K562 (cell line): ENCODE results near the gene KRTAP5-6. TPM values are rescaled to one million over a fixed set of nuclear protein-coding genes. Genes with fewer than 3 reads are reported as not detected.

ENCODE experiments used
- ATAC-seq: fragments of 200-7000 bp; cut with Tn5 transposase; 3 replicates; pipeline ENCODE4 v1.9.1; 2020; ENCODE audit warnings: moderate library complexity
- BruUV-seq: library from RNA; stranded (reverse); fragments of 400-500 nt; replicated peaks from 2 replicates; lab custom pipeline; 2021; lab: Mats Ljungman, UMichigan
- CTCF ChIA-PET: fragments of 300-600 bp; formaldehyde crosslinking; extraction: SDS; loops from one replicate; lab custom pipeline; 2021; ENCODE audit warnings: low intra/inter-chr PET ratio; lab: Yijun Ruan, JAX
- POLR2A ChIA-PET: fragments of 300-600, 350-650 bp; sonication (Branson Sonifier 250); formaldehyde crosslinking; extraction: SDS; loops from one replicate; lab custom pipeline; 2021; ENCODE audit warnings: antibody characterized with exemption, inconsistent platforms; lab: Yijun Ruan, JAX
- DNase-seq, 4 experiments: peaks; one replicate each; pipeline versions ENCODE4 v3.0.0 to v3.0.0-alpha.2; 2011 to 2018; ENCODE audit warnings: low spot score in 3 of 4, mixed read lengths in 3 of 4; ENCODE audit errors: extremely low read depth in 1 of 4
- FAIRE-seq: peaks from 2 replicates; lab custom pipeline; 2011; peaks lifted over from hg19 to GRCh38; lab: Jason Lieb, UNC
- H2AFZ ChIP-seq: 2 replicates; pipeline ENCODE4 v1.6.0; 2011; ENCODE audit warnings: low read depth, low read length, control low read depth, inconsistent platforms
- H3K27ac ChIP-seq: fragments of 200-600 bp; 3 replicates; pipeline ENCODE4 v1.8.0; 2011; ENCODE audit warnings: low read depth, mild to moderate bottlenecking, control low read depth, inconsistent platforms, low read length, moderate library complexity, mixed read lengths; ENCODE audit errors: extremely low read depth
- H3K27me3 ChIP-seq, 2 experiments: fragments of 300-600 bp in 1 of 2; 2 replicates in 1 of 2; 3 replicates in 1 of 2; pipeline versions ENCODE4 v1.6.0 to v1.8.0; 2011; ENCODE audit warnings: inconsistent platforms in 2 of 2, low read length in 2 of 2, mild to moderate bottlenecking in 1 of 2, mixed read lengths in 1 of 2, moderate library complexity in 1 of 2; ENCODE audit not compliant: control insufficient read depth in 2 of 2, insufficient read depth in 2 of 2
- H3K36me3 ChIP-seq: fragments of 300-600 bp; 3 replicates; pipeline ENCODE4 v1.8.0; 2011; ENCODE audit warnings: mild to moderate bottlenecking, low read length, inconsistent platforms; ENCODE audit not compliant: control insufficient read depth, insufficient read depth
- H3K4me1 ChIP-seq, 2 experiments: fragments of 200-600 bp in 1 of 2; replicated peaks in 1 of 2; 2 replicates in 1 of 2; 3 replicates in 1 of 2; pipeline versions ENCODE4 v1.5.1 to v1.8.0; 2011; ENCODE audit warnings: inconsistent platforms in 2 of 2, low read length in 2 of 2, mild to moderate bottlenecking in 1 of 2, mixed read lengths in 1 of 2, moderate library complexity in 1 of 2; ENCODE audit not compliant: control insufficient read depth in 2 of 2, insufficient read depth in 2 of 2
- H3K4me2 ChIP-seq: 2 replicates; pipeline ENCODE4 v1.6.1; 2011; ENCODE audit warnings: low read length, control low read depth, inconsistent platforms, mixed read lengths; ENCODE audit not compliant: insufficient read depth
- H3K4me3 ChIP-seq: fragments of 200-600 bp; sonication (generic), shearing (Covaris generic); 2 replicates; pipeline ENCODE4 v1.5.1; 2016; ENCODE audit warnings: control low read depth, inconsistent platforms
- H3K79me2 ChIP-seq: fragments of 200-600 bp; 3 replicates; pipeline ENCODE4 v1.8.0; 2011; ENCODE audit warnings: low read length, inconsistent platforms; ENCODE audit not compliant: control insufficient read depth, insufficient read depth
- H3K9ac ChIP-seq, 2 experiments: 2 replicates each; pipeline versions ENCODE4 v1.6.0 to v1.6.1; 2011; ENCODE audit warnings: low read depth in 2 of 2, low read length in 2 of 2, control low read depth in 1 of 2, inconsistent platforms in 1 of 2, mild to moderate bottlenecking in 1 of 2, mixed read lengths in 1 of 2; ENCODE audit not compliant: insufficient read depth in 1 of 2
- H3K9me1 ChIP-seq: one replicate; pipeline ENCODE4 v1.6.0; 2011; ENCODE audit warnings: inconsistent platforms, mild to moderate bottlenecking, low read length, moderate library complexity; ENCODE audit not compliant: control insufficient read depth, insufficient read depth
- H3K9me3 ChIP-seq: replicated peaks from 2 replicates; pipeline ENCODE4 v1.5.1; 2011; ENCODE audit warnings: low read depth, low read length, inconsistent platforms; ENCODE audit not compliant: control insufficient read depth, insufficient read depth
- H4K20me1 ChIP-seq: replicated peaks from 2 replicates; pipeline ENCODE4 v1.6.1; 2011; ENCODE audit warnings: low read length, inconsistent platforms, mixed read lengths; ENCODE audit not compliant: control insufficient read depth, insufficient read depth
- BMI1 ChIP-seq: fragments of 150-350 bp; IDR thresholded peaks from 2 replicates; pipeline ENCODE4 v1.6.1; 2014; ENCODE audit warnings: low read length
- CHD2 ChIP-seq: IDR thresholded peaks from 2 replicates; pipeline ENCODE4 v1.6.1; 2011; ENCODE audit warnings: low read depth, low read length
- KDM5B ChIP-seq: fragments of 200-600 bp; sonication (generic); IDR thresholded peaks from 2 replicates; pipeline ENCODE4 v1.6.1; 2012; ENCODE audit warnings: low read depth, mild to moderate bottlenecking, moderate library complexity, low read length, control low read depth, inconsistent platforms; ENCODE audit not compliant: insufficient replicate concordance
- MEF2D ChIP-seq: conservative IDR thresholded peaks from 2 replicates; pipeline ENCODE4 v1.6.1; 2016; ENCODE audit warnings: low read depth, missing genetic modification characterization, missing compliant biosample characterization
- PCBP1 ChIP-seq: fragments of 200-400 bp; formaldehyde crosslinking; IDR thresholded peaks from 2 replicates; pipeline ENCODE4 v1.6.1; 2018; ENCODE audit warnings: mild to moderate bottlenecking, low read depth, low read length; ENCODE audit not compliant: poor library complexity, severe bottlenecking
- PRPF4 ChIP-seq: fragments of 200-400 bp; formaldehyde crosslinking; IDR thresholded peaks from one replicate; pipeline ENCODE4 v1.6.1; 2017; ENCODE audit warnings: low read length, low read depth, mild to moderate bottlenecking; ENCODE audit not compliant: insufficient read depth, poor library complexity, severe bottlenecking
- SAFB2 ChIP-seq: fragments of 200-400 bp; formaldehyde crosslinking; IDR thresholded peaks from 2 replicates; pipeline ENCODE4 v1.6.1; 2018; ENCODE audit warnings: borderline replicate concordance, low read length, low read depth, moderate library complexity; ENCODE audit not compliant: severe bottlenecking
- SMARCE1 ChIP-seq: fragments of 450-650 bp; IDR thresholded peaks from 2 replicates; pipeline ENCODE4 v1.7.1; 2016; ENCODE audit warnings: mild to moderate bottlenecking
- SPI1 ChIP-seq: IDR thresholded peaks from 2 replicates; pipeline ENCODE4 v1.6.1; 2011; ENCODE audit warnings: low read depth, low read length, control low read depth, borderline replicate concordance
- ZNF354B ChIP-seq: fragments of 250-450 bp; sonication (Bioruptor Pico); IDR thresholded peaks from 2 replicates; pipeline ENCODE4 v1.4.0; 2020
- ZNF696 ChIP-seq: fragments of 250-450 bp; sonication (Bioruptor Pico); conservative IDR thresholded peaks from 2 replicates; pipeline ENCODE4 v1.4.0; 2020; ENCODE audit warnings: mild to moderate bottlenecking, moderate library complexity
- WGBS: fragments of 100-300 bp; shearing (Covaris generic); methylation state at CpG from one replicate; pipeline ENCODE4 v1.1.6; 2016; ENCODE audit warnings: low coverage, mixed read lengths; ENCODE audit not compliant: insufficient coverage; ENCODE audit errors: missing lambda C conversion rate; 5-methylcytosine and 5-hydroxymethylcytosine counted together
- in situ Hi-C: fragments of 300-500 bp; cut with MboI; formaldehyde crosslinking; loops from 4 replicates; pipeline ENCODE4 v1.15.0; 2018; ENCODE audit warnings: inconsistent platforms, mixed read lengths
- intact Hi-C: fragments of 100-400 bp; cut with micrococcal nuclease; formaldehyde crosslinking; loops from 2 replicates; pipeline ENCODE4 v1.14.2; 2022
- polyA plus RNA-seq, 8 experiments: library from polyadenylated mRNA; depleted of rRNA in 4 of 8; stranded (reverse) in 5 of 8; unstranded in 3 of 8; fragments of >200 nt; fragmentation: Nextera tagmentation in 2 of 8; fragmentation: Illumina TruSeq in 1 of 8; extraction: Ambion mirVana in 2 of 8; extraction: Trizol in 1 of 8; gene quantifications; 2 replicates each; pipeline versions ENCODE4 v1.2.1 to v1.2.3, GENCODE V29; 2011 to 2014; ENCODE audit warnings: inconsistent platforms in 1 of 8, missing spikeins in 1 of 8
- total RNA-seq, 7 experiments: library from RNA; depleted of rRNA in 6 of 7; stranded (reverse); fragments of >200 nt in 6 of 7; fragmentation: Illumina TruSeq in 2 of 7; extraction: Trizol in 2 of 7; gene quantifications; 2 replicates each; pipeline versions ENCODE4 v1.2.1 to v1.2.3, GENCODE V29; 2011 to 2021; ENCODE audit warnings: low replicate concordance in 1 of 7
- TF ChIP-seq, protein P1 (sequence below): sonication (generic); IDR thresholded peaks from 2 replicates; pipeline ENCODE4 v1.6.1; 2016
- TF ChIP-seq, protein P2 (sequence below): IDR thresholded peaks from 2 replicates; pipeline ENCODE4 v1.6.1; 2011; ENCODE audit warnings: borderline replicate concordance, low read depth, mild to moderate bottlenecking, moderate library complexity, low read length; ENCODE audit not compliant: insufficient read depth, poor library complexity, severe bottlenecking
- TF ChIP-seq, protein P3 (sequence below): sonication (generic); formaldehyde crosslinking; IDR thresholded peaks from 2 replicates; pipeline ENCODE4 v1.8.1; 2023; ENCODE audit warnings: missing genetic modification reagents, mild to moderate bottlenecking, borderline replicate concordance

KRTAP5-6 gene
- total and polyA plus RNA-seq, 9 of the 15 experiments (the other 6 are each of a cell fraction or from before 2014, with no cell fraction given): not detected

DNA sequence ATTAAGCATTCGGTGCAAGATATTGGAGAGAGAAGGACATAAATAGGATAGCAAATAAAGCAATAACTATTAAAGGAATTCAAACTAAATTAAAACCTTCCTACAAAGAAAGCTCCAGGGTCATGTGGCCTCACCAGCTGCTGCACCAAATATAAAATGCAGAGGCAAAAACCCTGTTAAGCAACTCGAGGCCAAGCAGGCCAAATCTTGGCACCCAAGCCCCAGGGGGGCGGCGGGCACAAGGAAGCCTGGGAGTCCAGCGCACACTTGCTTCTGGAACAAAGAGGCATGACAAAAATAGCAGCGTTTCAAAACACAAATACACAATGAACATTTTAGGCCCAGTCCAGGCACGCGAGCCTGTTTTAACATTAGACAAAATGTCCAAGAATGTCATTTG, 20.8 kb downstream of the KRTAP5-6 start:
- POLR2A ChIA-PET: interaction anchor here (0.8 to 1.3 kb wide), 3 partner anchors 16 to 200 kb away, joined by 3 to 5 read pairs (median 3); no protein-coding TSS in a partner anchor
- ATAC-seq (no peak), FAIRE-seq (no peak), DNase-seq (no peak)
- H3K9ac ChIP-seq: no peak overlapping the region
- H3K4me1 ChIP-seq: no peaks in the 10 kb centered on the region
- in situ Hi-C loops: no loop called here
- no peak overlapping the region for H2AFZ ChIP-seq
- H3K27me3 ChIP-seq: peaks cover 35 to 58% of the 10 kb centered on the region in 2 experiments
- H3K79me2 ChIP-seq: no peaks in the 10 kb centered on the region
- no peak overlapping the region for H3K27ac ChIP-seq
- intact Hi-C loops: no loop called here
- WGBS: 13% methylated on average over 8 of the region's 8 CpGs
- no peaks in the 10 kb centered on the region for H3K9me3 ChIP-seq
- no peak overlapping the region for H3K4me3 ChIP-seq
- no TSS peak for BruUV-seq
- 0 out of 2 replicates have a peak, but pooled peaks cover 6% of the 10 kb centered on the region for H4K20me1 ChIP-seq
- H3K36me3 ChIP-seq: no peaks in the 10 kb centered on the region
- CTCF ChIA-PET: interaction anchor here (0.6 kb wide), 1 partner anchor 27 kb away, joined by 3 read pairs; no protein-coding TSS in a partner anchor
- no peak overlapping the region for H3K4me2 ChIP-seq
- no peaks in the 10 kb centered on the region for H3K9me1 ChIP-seq
- TF ChIP-seq CHD2: no peak
- TF ChIP-seq ZNF354B (CRISPR knock-in tag): no peak
- TF ChIP-seq, protein P1, sequence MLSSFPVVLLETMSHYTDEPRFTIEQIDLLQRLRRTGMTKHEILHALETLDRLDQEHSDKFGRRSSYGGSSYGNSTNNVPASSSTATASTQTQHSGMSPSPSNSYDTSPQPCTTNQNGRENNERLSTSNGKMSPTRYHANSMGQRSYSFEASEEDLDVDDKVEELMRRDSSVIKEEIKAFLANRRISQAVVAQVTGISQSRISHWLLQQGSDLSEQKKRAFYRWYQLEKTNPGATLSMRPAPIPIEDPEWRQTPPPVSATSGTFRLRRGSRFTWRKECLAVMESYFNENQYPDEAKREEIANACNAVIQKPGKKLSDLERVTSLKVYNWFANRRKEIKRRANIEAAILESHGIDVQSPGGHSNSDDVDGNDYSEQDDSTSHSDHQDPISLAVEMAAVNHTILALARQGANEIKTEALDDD: no peak
- TF ChIP-seq PRPF4: no peak
- no peak for TF ChIP-seq KDM5B
- TF ChIP-seq, protein P2, sequence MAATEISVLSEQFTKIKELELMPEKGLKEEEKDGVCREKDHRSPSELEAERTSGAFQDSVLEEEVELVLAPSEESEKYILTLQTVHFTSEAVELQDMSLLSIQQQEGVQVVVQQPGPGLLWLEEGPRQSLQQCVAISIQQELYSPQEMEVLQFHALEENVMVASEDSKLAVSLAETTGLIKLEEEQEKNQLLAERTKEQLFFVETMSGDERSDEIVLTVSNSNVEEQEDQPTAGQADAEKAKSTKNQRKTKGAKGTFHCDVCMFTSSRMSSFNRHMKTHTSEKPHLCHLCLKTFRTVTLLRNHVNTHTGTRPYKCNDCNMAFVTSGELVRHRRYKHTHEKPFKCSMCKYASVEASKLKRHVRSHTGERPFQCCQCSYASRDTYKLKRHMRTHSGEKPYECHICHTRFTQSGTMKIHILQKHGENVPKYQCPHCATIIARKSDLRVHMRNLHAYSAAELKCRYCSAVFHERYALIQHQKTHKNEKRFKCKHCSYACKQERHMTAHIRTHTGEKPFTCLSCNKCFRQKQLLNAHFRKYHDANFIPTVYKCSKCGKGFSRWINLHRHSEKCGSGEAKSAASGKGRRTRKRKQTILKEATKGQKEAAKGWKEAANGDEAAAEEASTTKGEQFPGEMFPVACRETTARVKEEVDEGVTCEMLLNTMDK: no peak
- TF ChIP-seq, protein P3, sequence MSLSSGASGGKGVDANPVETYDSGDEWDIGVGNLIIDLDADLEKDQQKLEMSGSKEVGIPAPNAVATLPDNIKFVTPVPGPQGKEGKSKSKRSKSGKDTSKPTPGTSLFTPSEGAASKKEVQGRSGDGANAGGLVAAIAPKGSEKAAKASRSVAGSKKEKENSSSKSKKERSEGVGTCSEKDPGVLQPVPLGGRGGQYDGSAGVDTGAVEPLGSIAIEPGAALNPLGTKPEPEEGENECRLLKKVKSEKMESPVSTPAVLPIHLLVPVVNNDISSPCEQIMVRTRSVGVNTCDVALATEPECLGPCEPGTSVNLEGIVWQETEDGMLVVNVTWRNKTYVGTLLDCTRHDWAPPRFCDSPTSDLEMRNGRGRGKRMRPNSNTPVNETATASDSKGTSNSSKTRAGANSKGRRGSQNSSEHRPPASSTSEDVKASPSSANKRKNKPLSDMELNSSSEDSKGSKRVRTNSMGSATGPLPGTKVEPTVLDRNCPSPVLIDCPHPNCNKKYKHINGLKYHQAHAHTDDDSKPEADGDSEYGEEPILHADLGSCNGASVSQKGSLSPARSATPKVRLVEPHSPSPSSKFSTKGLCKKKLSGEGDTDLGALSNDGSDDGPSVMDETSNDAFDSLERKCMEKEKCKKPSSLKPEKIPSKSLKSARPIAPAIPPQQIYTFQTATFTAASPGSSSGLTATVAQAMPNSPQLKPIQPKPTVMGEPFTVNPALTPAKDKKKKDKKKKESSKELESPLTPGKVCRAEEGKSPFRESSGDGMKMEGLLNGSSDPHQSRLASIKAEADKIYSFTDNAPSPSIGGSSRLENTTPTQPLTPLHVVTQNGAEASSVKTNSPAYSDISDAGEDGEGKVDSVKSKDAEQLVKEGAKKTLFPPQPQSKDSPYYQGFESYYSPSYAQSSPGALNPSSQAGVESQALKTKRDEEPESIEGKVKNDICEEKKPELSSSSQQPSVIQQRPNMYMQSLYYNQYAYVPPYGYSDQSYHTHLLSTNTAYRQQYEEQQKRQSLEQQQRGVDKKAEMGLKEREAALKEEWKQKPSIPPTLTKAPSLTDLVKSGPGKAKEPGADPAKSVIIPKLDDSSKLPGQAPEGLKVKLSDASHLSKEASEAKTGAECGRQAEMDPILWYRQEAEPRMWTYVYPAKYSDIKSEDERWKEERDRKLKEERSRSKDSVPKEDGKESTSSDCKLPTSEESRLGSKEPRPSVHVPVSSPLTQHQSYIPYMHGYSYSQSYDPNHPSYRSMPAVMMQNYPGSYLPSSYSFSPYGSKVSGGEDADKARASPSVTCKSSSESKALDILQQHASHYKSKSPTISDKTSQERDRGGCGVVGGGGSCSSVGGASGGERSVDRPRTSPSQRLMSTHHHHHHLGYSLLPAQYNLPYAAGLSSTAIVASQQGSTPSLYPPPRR (CRISPR knock-in tag): no peak
- TF ChIP-seq MEF2D: no peak
- TF ChIP-seq SAFB2: no peak
- no peak for TF ChIP-seq ZNF696 (CRISPR knock-in tag)
- TF ChIP-seq SPI1: no peak
- no peak for TF ChIP-seq SMARCE1
- TF ChIP-seq PCBP1: no peak
- TF ChIP-seq BMI1: no peak
